OCI-LY7 (cell line): ENCODE data around the gene TXNL1. TPM values are rescaled to one million over a fixed set of nuclear protein-coding genes. Genes with fewer than 3 reads are reported as not detected.

ENCODE experiments used
- BruUV-seq: library from RNA; stranded (reverse); fragments of 400-500 nt; replicated peaks from 2 replicates; lab custom pipeline; 2021; lab: Mats Ljungman, UMichigan
- CTCF ChIA-PET: fragments of 300-600 bp; sonication (Branson Sonifier 250); formaldehyde crosslinking; loops from one replicate; lab custom pipeline; 2022; ENCODE audit warnings: antibody characterized with exemption; ENCODE audit not compliant: unreplicated experiment; lab: Charles Lee
- POLR2A ChIA-PET: fragments of 300-600 bp; sonication (Branson Sonifier 250); formaldehyde crosslinking; loops from one replicate; lab custom pipeline; 2022; ENCODE audit warnings: antibody characterized with exemption; lab: Charles Lee
- DNase-seq: peaks from one replicate; pipeline ENCODE4 v3.0.0-alpha.2; 2015; ENCODE audit warnings: low spot score
- H2AFZ ChIP-seq: fragments of 200-600 bp; sonication (generic), shearing (Covaris generic); 2 replicates; pipeline ENCODE4 v1.6.1; 2014; ENCODE audit warnings: mild to moderate bottlenecking, antibody characterized with exemption, low read length, moderate library complexity
- H3K27ac ChIP-seq: fragments of 200-600 bp; sonication (generic); 2 replicates; pipeline ENCODE4 v1.5.1; 2014; ENCODE audit warnings: mixed run types, low read depth, mild to moderate bottlenecking, moderate library complexity, low read length, inconsistent platforms; ENCODE audit not compliant: poor library complexity, severe bottlenecking
- H3K36me3 ChIP-seq: fragments of 200-600 bp; sonication (generic); 2 replicates; pipeline ENCODE4 v1.6.1; 2014; ENCODE audit warnings: mild to moderate bottlenecking, antibody characterized with exemption, low read length, moderate library complexity, mixed read lengths; ENCODE audit not compliant: insufficient read depth
- H3K4me1 ChIP-seq: fragments of 200-600 bp; sonication (generic); 2 replicates; pipeline ENCODE4 v1.5.1; 2014; ENCODE audit warnings: mild to moderate bottlenecking, low read length; ENCODE audit not compliant: insufficient read depth, poor library complexity, severe bottlenecking
- H3K4me2 ChIP-seq: fragments of 200-600 bp; sonication (generic); 2 replicates; pipeline ENCODE4 v1.6.1; 2014; ENCODE audit warnings: mild to moderate bottlenecking, low read length
- H3K4me3 ChIP-seq: fragments of 200-600 bp; sonication (generic); 2 replicates; pipeline ENCODE4 v1.5.1; 2014; ENCODE audit warnings: mild to moderate bottlenecking, low read depth, low read length; ENCODE audit not compliant: poor library complexity, severe bottlenecking
- H3K79me2 ChIP-seq: fragments of 200-600 bp; sonication (generic); 2 replicates; pipeline ENCODE4 v1.6.1; 2016; ENCODE audit warnings: low read depth, mild to moderate bottlenecking, low read length, moderate library complexity, mixed read lengths; ENCODE audit not compliant: insufficient read depth
- H3K9me2 ChIP-seq: fragments of 200-600 bp; sonication (generic); 2 replicates; pipeline ENCODE4 v1.6.1; 2016; ENCODE audit warnings: mild to moderate bottlenecking, low read length, mixed read lengths; ENCODE audit not compliant: insufficient read depth
- H3K9me3 ChIP-seq: fragments of 200-600 bp; sonication (generic); 2 replicates; pipeline ENCODE4 v1.6.1; 2014; ENCODE audit warnings: mild to moderate bottlenecking, mixed run types, low read length, mixed read lengths
- H4K20me1 ChIP-seq: fragments of 200-600 bp; sonication (generic); 2 replicates; pipeline ENCODE4 v1.6.1; 2014; ENCODE audit warnings: mild to moderate bottlenecking, antibody characterized with exemption, low read length, moderate library complexity, mixed read lengths; ENCODE audit not compliant: insufficient read depth
- EZH2phosphoT487 ChIP-seq: fragments of 200-600 bp; sonication (generic); IDR thresholded peaks from 2 replicates; pipeline ENCODE4 v1.6.1; 2018; ENCODE audit warnings: low read depth, borderline replicate concordance, mild to moderate bottlenecking, mixed run types, antibody characterized with exemption, low read length, moderate library complexity, mixed read lengths
- intact Hi-C: fragments of 100-400 bp; cut with micrococcal nuclease; formaldehyde crosslinking; loops from one replicate; pipeline ENCODE4 v1.10.0; 2022; ENCODE audit not compliant: unreplicated experiment
- total RNA-seq, 2 experiments: library from RNA; depleted of rRNA in 1 of 2; stranded (reverse); fragments of >200 nt in 1 of 2; shearing (Covaris generic) in 1 of 2; gene quantifications; 2 replicates each; pipeline ENCODE4 v1.2.3, GENCODE V29; 2014 to 2022
- TF ChIP-seq, protein P1 (sequence below): fragments of 200-600 bp; sonication (generic); conservative IDR thresholded peaks from 2 replicates; pipeline ENCODE4 v1.5.1; 2014; ENCODE audit warnings: mild to moderate bottlenecking, antibody characterized with exemption, low read length, moderate library complexity, mixed read lengths

Gene TXNL1
- total RNA-seq, 2 experiments from 2014 or later: 13.9 to 42.5 TPM

- Histone ChIP-seq H2AFZ (no peak overlapping the region), H3K36me3 (no peaks in the 10 kb centered on the region), H4K20me1 (no peaks in the 10 kb centered on the region), H3K79me2 (no peaks in the 10 kb centered on the region), H3K27ac (no peak overlapping the region), H3K4me2 (no peak overlapping the region), H3K4me1 (no peaks in the 10 kb centered on the region), H3K9me2 (no peaks in the 10 kb centered on the region), H3K4me3 (no peak overlapping the region), H3K9me3 (no peaks in the 10 kb centered on the region)
- TF ChIP-seq, protein P1, sequence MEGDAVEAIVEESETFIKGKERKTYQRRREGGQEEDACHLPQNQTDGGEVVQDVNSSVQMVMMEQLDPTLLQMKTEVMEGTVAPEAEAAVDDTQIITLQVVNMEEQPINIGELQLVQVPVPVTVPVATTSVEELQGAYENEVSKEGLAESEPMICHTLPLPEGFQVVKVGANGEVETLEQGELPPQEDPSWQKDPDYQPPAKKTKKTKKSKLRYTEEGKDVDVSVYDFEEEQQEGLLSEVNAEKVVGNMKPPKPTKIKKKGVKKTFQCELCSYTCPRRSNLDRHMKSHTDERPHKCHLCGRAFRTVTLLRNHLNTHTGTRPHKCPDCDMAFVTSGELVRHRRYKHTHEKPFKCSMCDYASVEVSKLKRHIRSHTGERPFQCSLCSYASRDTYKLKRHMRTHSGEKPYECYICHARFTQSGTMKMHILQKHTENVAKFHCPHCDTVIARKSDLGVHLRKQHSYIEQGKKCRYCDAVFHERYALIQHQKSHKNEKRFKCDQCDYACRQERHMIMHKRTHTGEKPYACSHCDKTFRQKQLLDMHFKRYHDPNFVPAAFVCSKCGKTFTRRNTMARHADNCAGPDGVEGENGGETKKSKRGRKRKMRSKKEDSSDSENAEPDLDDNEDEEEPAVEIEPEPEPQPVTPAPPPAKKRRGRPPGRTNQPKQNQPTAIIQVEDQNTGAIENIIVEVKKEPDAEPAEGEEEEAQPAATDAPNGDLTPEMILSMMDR: no peak
- intact Hi-C loops: no loop called here
- BruUV-seq: no TSS peak
- CTCF ChIA-PET: no interaction called here
- DNase-seq: no peak
- POLR2A ChIA-PET: no interaction called here
Measured at GRCh38 chr18:56678836-56679565, 40.6 kb upstream of the TXNL1 start.

- BruUV-seq: no TSS peak
- Histone ChIP-seq H4K20me1 (no peaks in the 10 kb centered on the region), H2AFZ (no peak overlapping the region), H3K27ac (no peak overlapping the region), H3K4me1 (no peaks in the 10 kb centered on the region), H3K79me2 (no peaks in the 10 kb centered on the region), H3K9me3 (no peaks in the 10 kb centered on the region), H3K4me2 (no peak overlapping the region), H3K36me3 (no peaks in the 10 kb centered on the region), H3K4me3 (no peak overlapping the region), H3K9me2 (no peaks in the 10 kb centered on the region)
- DNase-seq: no peak
- CTCF ChIA-PET: no interaction called here
- POLR2A ChIA-PET: no interaction called here
- TF ChIP-seq, protein P1: no peak
- TF ChIP-seq EZH2phosphoT487: no peak
- intact Hi-C loops: no loop called here
Measured at GRCh38 chr18:56676639-56677038, 38.2 kb upstream of the TXNL1 start.

DNA sequence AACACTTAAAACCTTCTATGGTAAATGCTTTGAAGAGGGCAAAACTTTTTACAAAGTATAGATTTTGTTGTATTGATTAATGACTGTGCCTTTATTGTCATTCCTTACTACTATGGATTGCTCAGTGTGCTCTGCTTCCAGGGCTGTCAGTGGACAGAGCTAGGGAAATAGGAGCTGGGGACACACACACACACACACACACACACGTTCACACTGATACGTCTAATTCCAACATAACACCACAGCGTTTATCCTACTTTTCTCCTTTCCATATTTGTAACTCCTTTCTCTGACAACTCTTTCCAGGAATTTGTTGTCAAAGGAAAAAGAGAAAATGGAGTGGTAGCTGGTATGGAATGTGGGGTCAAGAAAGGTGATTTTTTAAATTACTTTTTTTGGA, 34.6 kb upstream of the TXNL1 start:
- BruUV-seq: no TSS peak
- no peaks in the 10 kb centered on the region for H3K9me2 ChIP-seq
- H3K36me3 ChIP-seq: no peaks in the 10 kb centered on the region
- H3K4me1 ChIP-seq: no peaks in the 10 kb centered on the region
- no peak overlapping the region for H2AFZ ChIP-seq
- intact Hi-C loops: no loop called here
- ChIA-PET CTCF (no interaction called here), POLR2A (no interaction called here)
- no peak overlapping the region for H3K4me3 ChIP-seq
- DNase-seq: no peak
- H4K20me1 ChIP-seq: no peaks in the 10 kb centered on the region
- H3K79me2 ChIP-seq: no peaks in the 10 kb centered on the region
- TF ChIP-seq EZH2phosphoT487: no peak
- TF ChIP-seq, protein P1: no peak
- no peaks in the 10 kb centered on the region for H3K9me3 ChIP-seq
- H3K27ac ChIP-seq: no peak overlapping the region
- no peak overlapping the region for H3K4me2 ChIP-seq
